ENCODE data around the gene PPFIA1. TPM values are rescaled to one million over a fixed set of nuclear protein-coding genes. Genes with fewer than 3 reads are reported as not detected.

PPFIA1 gene
- total and polyA plus RNA-seq, 7 donors: 13.2 to 62.1 (median 43.4) TPM

- peaks cover 0 to 6% (median 2%) of the 10 kb centered on the region in 4 donors for H3K4me1 ChIP-seq
- H3K27me3 ChIP-seq: no peaks in the 10 kb centered on the region
- no peak overlapping the region for H3K27ac ChIP-seq
- peaks cover 0 to 8% (median 3%) of the 10 kb centered on the region in 4 donors for H3K36me3 ChIP-seq
- no peak for DNase-seq
- TF ChIP-seq POLR2AphosphoS5 (IDR thresholded peaks at IDR 0.05) (no peak), EP300 (IDR thresholded peaks at IDR 0.05) (no peak), POLR2A (IDR thresholded peaks at IDR 0.05) (no peak)
- TF ChIP-seq, protein P1, sequence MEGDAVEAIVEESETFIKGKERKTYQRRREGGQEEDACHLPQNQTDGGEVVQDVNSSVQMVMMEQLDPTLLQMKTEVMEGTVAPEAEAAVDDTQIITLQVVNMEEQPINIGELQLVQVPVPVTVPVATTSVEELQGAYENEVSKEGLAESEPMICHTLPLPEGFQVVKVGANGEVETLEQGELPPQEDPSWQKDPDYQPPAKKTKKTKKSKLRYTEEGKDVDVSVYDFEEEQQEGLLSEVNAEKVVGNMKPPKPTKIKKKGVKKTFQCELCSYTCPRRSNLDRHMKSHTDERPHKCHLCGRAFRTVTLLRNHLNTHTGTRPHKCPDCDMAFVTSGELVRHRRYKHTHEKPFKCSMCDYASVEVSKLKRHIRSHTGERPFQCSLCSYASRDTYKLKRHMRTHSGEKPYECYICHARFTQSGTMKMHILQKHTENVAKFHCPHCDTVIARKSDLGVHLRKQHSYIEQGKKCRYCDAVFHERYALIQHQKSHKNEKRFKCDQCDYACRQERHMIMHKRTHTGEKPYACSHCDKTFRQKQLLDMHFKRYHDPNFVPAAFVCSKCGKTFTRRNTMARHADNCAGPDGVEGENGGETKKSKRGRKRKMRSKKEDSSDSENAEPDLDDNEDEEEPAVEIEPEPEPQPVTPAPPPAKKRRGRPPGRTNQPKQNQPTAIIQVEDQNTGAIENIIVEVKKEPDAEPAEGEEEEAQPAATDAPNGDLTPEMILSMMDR (IDR thresholded peaks at IDR 0.05): no peak
- intact Hi-C loops (cut with DNase I): no loop called here
- no peaks in the 10 kb centered on the region for H3K9me3 ChIP-seq
- no peak overlapping the region for H3K4me3 ChIP-seq
Measured at GRCh38 chr11:70297341-70297740, 26.9 kb downstream of the PPFIA1 start.

DNA sequence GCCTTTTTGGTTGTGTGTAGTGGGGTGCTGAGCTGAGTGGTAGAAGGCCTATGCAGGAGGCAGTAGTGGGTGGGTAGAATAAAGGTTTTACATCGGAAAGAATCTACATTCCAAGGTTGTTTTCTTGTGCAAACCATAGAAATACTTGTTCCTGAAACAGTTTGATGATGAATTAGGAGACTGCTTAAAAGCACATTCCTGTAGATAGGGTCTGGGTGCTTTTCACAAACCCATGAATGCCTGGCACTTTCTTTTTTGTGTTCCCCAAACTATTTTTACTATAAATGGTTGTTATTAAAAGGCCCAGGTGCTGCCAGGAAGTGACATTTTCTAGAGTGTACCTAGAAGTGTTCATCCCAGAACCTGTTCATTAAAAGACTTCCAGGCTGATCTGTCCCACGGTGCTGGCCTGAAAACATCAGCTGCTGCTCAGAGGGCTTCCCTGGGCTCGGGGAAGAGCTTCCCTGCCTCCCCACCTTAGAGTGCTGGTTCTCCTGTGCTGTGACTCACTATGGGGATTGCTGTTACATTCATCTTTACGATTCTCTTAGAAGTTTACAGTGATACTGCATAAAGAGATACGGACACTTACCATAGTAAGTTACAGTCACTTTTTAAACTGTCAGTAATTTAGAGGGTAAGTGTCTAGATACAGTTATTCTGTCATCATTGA, 27.9 kb downstream of the PPFIA1 start:
- WGBS, 2 donors: 84 to 89% methylated on average over 5 of the region's 5 CpGs
- H3K27ac ChIP-seq: no peak overlapping the region
- DNase-seq: peak; percentile 8
- TF ChIP-seq POLR2AphosphoS5 (IDR thresholded peaks at IDR 0.05) (no peak), EP300 (IDR thresholded peaks at IDR 0.05) (no peak), POLR2A (IDR thresholded peaks at IDR 0.05) (no peak)
- TF ChIP-seq, protein P1 (IDR thresholded peaks at IDR 0.05): no peak
- intact Hi-C loops (cut with DNase I): no loop called here
- H3K9me3 ChIP-seq: no peaks in the 10 kb centered on the region
- H3K36me3 ChIP-seq: peaks cover 0 to 6% (median under 1%) of the 10 kb centered on the region in 4 donors
- no peaks in the 10 kb centered on the region for H3K27me3 ChIP-seq
- peaks cover 0 to 15% (median 10%) of the 10 kb centered on the region in 4 donors for H3K4me1 ChIP-seq
- H3K4me3 ChIP-seq: no peak overlapping the region

DNA sequence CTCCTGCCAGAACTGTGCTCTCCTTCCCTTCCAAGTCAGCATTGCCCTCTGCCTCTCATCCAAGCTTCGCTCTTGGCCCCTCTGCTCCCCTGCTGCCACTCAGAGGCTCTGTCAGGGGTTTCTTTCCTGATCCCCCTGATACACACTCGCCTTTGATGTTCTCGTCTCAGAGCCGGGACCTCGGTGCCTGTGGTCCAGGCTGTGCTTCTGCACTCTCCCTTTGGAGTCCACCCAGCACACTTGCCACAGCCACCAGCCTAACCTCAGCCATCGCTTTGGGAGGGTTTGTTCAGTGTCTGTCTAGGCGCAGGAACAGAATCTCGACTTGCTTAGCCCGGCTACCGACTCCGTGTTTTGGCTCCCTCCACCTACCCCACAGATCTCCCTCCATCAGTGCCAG, 29.1 kb downstream of the PPFIA1 start:
- DNase-seq: peak; percentile 41
- TF ChIP-seq EP300 (IDR thresholded peaks at IDR 0.05) (no peak), POLR2AphosphoS5 (IDR thresholded peaks at IDR 0.05) (no peak), POLR2A (IDR thresholded peaks at IDR 0.05) (no peak)
- TF ChIP-seq, protein P1 (IDR thresholded peaks at IDR 0.05): no peak
- H3K27me3 ChIP-seq: no peaks in the 10 kb centered on the region
- intact Hi-C loops (cut with DNase I): no loop called here
- H3K36me3 ChIP-seq: no peaks in the 10 kb centered on the region
- H3K9me3 ChIP-seq: no peaks in the 10 kb centered on the region
- 97% methylated on average over 11 of the region's 11 CpGs for WGBS, 2 donors
- H3K4me3 ChIP-seq: no peak overlapping the region
- peaks cover 0 to 16% (median 13%) of the 10 kb centered on the region in 4 donors for H3K4me1 ChIP-seq
- no peak overlapping the region for H3K27ac ChIP-seq

GRCh38 chr11:70301191-70301590, 30.7 kb downstream of the PPFIA1 start:
- Histone ChIP-seq H3K27ac (no peak overlapping the region), H3K4me3 (no peak overlapping the region), H3K27me3 (no peaks in the 10 kb centered on the region), H3K9me3 (no peaks in the 10 kb centered on the region), H3K36me3 (no peaks in the 10 kb centered on the region), H3K4me1 (peaks cover 0 to 16% (median 13%) of the 10 kb centered on the region in 4 donors)
- DNase-seq: no peak
- TF ChIP-seq EP300 (IDR thresholded peaks at IDR 0.05) (no peak), POLR2AphosphoS5 (IDR thresholded peaks at IDR 0.05) (no peak), POLR2A (IDR thresholded peaks at IDR 0.05) (no peak)
- TF ChIP-seq, protein P1 (IDR thresholded peaks at IDR 0.05): no peak
- intact Hi-C loops (cut with DNase I): no loop called here
- WGBS, 2 donors: 75 to 90% methylated on average over 2 of the region's 2 CpGs

All from sigmoid colon (tissue), 7 donors.